ENCODE results near the gene BEX4.
"Not testable (repeated sequence)": the region's sequence is repeated elsewhere in the genome, so short reads cannot be mapped to it uniquely, and the experiment has no call there.

BEX4 gene

DNA sequence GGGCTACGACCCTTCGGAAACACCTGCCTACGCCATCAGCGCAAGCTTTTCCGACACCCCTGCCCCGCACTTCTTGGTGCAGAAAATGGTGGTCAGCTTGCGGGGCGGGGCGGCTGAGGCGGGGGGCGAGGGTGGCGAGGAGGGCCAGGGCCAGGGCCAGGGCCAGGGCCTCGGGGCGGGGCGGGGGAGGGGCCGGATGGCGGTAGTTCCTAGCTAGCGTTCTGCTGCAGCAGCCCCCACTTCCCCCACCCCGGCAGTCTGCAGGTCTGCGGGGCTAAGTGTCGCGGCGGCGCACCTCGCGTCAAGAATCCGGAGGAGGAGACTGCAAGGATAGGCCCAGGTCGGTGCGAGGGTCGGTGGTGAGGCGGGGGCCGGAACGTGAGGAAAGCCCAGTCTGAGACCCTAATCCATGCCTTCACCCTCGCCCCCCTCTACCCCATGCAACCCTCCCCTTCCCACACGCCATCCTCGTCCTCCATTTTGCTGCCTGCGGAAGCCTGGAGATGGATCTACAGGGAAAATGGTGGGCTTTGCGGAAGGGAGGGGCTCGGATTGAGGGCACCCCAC lies 600 bp downstream of the BEX4 start:
- DNase-seq (ENCODE audit: low read depth), result no peak
- H3K4me3 ChIP-seq (ENCODE audit: low read depth, low read length), result peak overlapping the region; percentile 49
- TF ChIP-seq, protein P1, sequence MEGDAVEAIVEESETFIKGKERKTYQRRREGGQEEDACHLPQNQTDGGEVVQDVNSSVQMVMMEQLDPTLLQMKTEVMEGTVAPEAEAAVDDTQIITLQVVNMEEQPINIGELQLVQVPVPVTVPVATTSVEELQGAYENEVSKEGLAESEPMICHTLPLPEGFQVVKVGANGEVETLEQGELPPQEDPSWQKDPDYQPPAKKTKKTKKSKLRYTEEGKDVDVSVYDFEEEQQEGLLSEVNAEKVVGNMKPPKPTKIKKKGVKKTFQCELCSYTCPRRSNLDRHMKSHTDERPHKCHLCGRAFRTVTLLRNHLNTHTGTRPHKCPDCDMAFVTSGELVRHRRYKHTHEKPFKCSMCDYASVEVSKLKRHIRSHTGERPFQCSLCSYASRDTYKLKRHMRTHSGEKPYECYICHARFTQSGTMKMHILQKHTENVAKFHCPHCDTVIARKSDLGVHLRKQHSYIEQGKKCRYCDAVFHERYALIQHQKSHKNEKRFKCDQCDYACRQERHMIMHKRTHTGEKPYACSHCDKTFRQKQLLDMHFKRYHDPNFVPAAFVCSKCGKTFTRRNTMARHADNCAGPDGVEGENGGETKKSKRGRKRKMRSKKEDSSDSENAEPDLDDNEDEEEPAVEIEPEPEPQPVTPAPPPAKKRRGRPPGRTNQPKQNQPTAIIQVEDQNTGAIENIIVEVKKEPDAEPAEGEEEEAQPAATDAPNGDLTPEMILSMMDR (IDR thresholded peaks at IDR 0.05; ENCODE audit: low read depth, low read length, missing control alignments), result no peak

DNA sequence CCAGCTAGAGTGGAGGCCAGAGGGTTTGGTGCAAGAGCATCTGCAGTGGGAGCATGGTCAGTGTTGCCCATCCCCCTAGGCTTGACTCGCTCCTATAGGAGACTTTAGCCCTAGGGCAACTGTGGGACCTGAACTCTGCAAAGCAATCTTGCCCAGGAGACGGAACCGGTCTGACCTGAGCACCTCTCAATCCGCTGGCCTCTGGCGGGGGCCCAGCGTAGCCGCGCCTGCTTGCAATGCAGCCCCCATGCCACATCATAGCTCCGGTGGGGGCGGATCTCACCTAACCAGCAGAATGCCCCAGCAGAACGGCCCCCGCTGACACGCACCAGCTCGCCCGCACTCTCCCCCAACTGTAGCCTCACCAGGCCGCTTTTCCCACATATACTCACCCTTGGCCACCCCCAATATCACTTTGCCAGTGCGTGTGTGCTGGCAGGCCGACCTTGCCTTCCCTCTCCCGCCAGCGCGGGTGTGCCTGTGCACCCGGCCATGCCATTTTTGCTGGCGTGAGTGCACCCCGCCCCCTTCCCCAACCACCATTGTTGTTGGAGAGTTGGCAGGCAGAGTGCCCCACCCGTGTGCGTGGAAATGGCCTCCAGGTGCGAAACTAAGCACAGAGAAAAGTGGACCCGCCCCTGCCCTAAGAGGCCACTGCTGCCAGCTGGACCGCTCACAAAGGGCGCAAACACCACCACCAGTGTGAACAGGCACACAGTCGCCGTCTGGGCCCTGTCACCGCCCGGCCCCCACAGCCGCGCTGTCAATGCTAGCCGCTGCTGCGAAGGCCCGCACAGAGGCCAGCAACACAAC lies 5.8 kb downstream of the BEX4 start:
- TF ChIP-seq, protein P1 (IDR thresholded peaks at IDR 0.05; ENCODE audit: low read depth, low read length, missing control alignments), result no peak
- DNase-seq (ENCODE audit: low read depth), result no peak
- H3K4me3 ChIP-seq (ENCODE audit: low read depth, low read length), result no peak overlapping the region

DNA sequence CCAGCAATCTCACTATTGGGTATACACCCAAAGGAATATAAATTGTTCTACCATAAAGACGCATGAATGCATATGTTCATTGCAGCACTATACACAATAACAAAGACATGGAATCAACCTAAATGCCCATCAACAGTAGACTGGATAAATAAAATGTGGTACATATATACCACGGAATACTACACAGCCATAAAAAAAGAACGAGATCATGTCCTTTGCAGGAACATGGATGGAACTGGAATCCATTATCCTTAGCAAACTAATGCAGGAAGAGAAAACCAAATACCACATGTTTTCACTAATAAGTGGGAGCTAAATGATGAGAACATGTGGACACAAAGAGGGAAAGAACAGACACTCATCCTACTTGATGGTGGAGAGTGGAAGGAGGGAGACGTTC lies 11.0 kb downstream of the BEX4 start:
- H3K4me3 ChIP-seq (ENCODE audit: low read depth, low read length); DNase-seq (ENCODE audit: low read depth): not testable (repeated sequence)

DNA sequence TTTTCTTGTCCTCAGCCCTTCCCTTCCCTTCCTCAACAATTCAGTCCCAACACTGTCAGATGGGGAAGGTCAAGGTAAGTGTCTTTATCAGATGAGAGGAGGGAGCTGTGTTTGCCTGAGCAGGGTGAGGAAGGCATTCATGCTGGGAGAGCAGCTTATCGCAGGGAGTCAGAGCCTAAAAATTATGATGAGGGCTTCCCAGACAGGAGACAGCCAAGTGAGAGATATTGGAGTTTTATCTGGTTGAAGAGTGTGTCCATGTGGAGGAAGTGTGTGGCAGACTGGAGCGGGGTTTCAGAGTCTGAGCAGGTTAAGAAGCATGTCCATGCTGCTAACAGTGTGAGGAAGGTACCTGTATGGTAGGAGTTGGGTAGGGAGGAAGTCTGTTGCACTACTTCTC lies 18.4 kb downstream of the BEX4 start:
- no peak overlapping the region for H3K4me3 ChIP-seq (ENCODE audit: low read depth, low read length)
- TF ChIP-seq, protein P1 (IDR thresholded peaks at IDR 0.05; ENCODE audit: low read depth, low read length, missing control alignments), result no peak
- no peak for DNase-seq (ENCODE audit: low read depth)

DNA sequence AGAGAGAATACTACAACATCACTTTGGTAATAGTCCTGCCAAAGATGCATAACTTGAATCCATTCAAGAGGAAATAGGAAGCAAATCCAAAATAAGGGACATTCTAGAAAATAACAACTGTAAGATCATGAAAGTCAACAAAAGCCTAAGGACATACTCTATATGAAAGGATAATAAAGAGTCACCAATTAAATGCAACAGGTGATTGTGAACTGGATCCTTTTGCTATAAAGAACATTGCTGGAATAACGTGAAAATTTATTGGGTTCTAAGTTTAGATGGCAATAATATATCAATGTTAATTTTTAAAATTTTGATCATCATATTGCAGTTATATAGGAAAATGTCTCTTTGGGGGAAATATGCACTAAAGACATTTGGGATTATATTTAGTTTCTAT lies 20.0 kb downstream of the BEX4 start:
- TF ChIP-seq, protein P1 (IDR thresholded peaks at IDR 0.05; ENCODE audit: low read depth, low read length, missing control alignments), result no peak
- DNase-seq (ENCODE audit: low read depth), result no peak
- no peak overlapping the region for H3K4me3 ChIP-seq (ENCODE audit: low read depth, low read length)

DNA sequence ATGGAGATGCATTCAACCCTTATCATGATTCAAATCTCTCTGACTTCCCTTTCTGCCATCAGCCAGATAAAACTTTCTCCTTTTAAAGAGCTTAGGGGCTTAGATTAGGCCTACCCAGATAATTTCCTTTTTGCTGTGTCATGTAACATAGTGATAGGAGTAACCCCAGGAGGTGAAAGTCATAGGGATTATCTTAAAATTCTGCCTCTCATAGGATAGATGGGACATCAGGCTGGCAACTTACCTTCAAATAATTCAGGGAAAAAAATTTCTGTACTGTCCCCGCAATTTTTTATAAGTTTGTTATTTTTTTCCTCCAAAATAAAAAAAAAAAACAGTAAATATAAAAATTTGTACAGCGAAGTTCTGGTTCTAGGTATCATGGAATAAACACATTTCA lies 20.7 kb downstream of the BEX4 start:
- H3K4me3 ChIP-seq (ENCODE audit: low read depth, low read length), result not testable (repeated sequence)

DNA sequence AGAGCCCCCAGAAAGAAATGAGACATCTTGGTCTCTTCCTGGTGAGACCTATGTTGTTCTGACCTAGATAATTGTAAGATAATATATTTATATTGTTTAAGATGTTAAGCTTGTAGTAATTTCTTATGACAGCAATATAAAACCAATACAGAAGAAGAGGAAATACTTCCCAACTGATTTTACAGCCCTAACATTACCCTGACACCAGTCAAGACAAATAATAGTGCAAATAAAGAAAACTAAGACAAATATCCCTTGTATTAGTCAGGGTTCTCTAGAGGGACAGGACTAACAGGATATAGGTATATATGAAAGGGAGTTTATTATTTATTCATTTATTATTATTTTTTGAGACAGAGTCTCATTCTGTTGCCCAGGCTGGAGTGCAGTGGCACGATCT lies 21.4 kb downstream of the BEX4 start:
- no peak overlapping the region for H3K4me3 ChIP-seq (ENCODE audit: low read depth, low read length)
- TF ChIP-seq, protein P1 (IDR thresholded peaks at IDR 0.05; ENCODE audit: low read depth, low read length, missing control alignments), result no peak
- no peak for DNase-seq (ENCODE audit: low read depth)

More for the DNA sequence above, 20.7 kb downstream of the BEX4 start:
- not testable (repeated sequence) for DNase-seq (ENCODE audit: low read depth)

DNA sequence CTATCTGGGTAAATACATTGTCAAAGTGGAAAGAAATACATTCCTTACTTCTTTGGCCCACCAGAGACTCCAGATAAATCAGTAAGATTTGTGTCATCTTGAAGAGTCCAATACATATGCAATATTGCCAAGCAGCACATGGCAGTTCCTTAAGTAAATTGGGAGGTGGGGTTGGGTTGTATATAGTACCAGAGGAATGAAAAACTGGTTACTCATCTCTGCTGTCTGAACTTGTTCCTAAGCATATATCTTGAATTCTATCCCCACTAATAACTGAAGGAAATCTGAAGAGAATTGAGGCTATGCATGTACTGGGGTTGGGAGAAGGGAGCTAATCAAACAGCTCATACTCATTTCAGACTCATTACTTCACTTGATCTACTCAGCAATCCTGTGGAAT lies 25.2 kb downstream of the BEX4 start:
- no peak overlapping the region for H3K4me3 ChIP-seq (ENCODE audit: low read depth, low read length)
- TF ChIP-seq, protein P1 (IDR thresholded peaks at IDR 0.05; ENCODE audit: low read depth, low read length, missing control alignments), result no peak
- DNase-seq (ENCODE audit: low read depth), result no peak

Data from GM12864 (cell line).